NCI-H226 (cell line): ENCODE measurements around the gene POLDIP3.
"Not testable (repeated sequence)": the region's sequence is repeated elsewhere in the genome, so short reads cannot be mapped to it uniquely, and the experiment has no call there.

ENCODE experiments used
- DNase-seq: peaks from one replicate; pipeline ENCODE4 v3.0.0-alpha.2; 2015

The POLDIP3 gene

GRCh38 chr22:42585096-42585495, 29.6 kb downstream of the POLDIP3 start:
- no peak for DNase-seq

GRCh38 chr22:42584364-42584940, 30.2 kb downstream of the POLDIP3 start:
- DNase-seq = no peak

GRCh38 chr22:42582987-42583386, 31.7 kb downstream of the POLDIP3 start:
- DNase-seq = no peak

GRCh38 chr22:42581762-42582716, 32.6 kb downstream of the POLDIP3 start:
- DNase-seq = peak; percentile 39

- not testable (repeated sequence) for DNase-seq
Measured at GRCh38 chr22:42581194-42581761, 33.4 kb downstream of the POLDIP3 start.

GRCh38 chr22:42580040-42580439, 34.6 kb downstream of the POLDIP3 start:
- DNase-seq = not testable (repeated sequence)

GRCh38 chr22:42577623-42578240, 37.0 kb downstream of the POLDIP3 start:
- DNase-seq = no peak

- DNase-seq = not testable (repeated sequence)
Measured at GRCh38 chr22:42577141-42577540, 37.5 kb downstream of the POLDIP3 start.

- not testable (repeated sequence) for DNase-seq
Measured at GRCh38 chr22:42575996-42576574, 38.6 kb downstream of the POLDIP3 start.

- DNase-seq = not testable (repeated sequence)
Measured at GRCh38 chr22:42574468-42574867, 40.2 kb downstream of the POLDIP3 start.

- not testable (repeated sequence) for DNase-seq
Measured at GRCh38 chr22:42574046-42574445, 40.6 kb downstream of the POLDIP3 start.

- not testable (repeated sequence) for DNase-seq
Measured at GRCh38 chr22:42571068-42571467, 43.6 kb downstream of the POLDIP3 start.

GRCh38 chr22:42570580-42570979, 44.1 kb downstream of the POLDIP3 start:
- DNase-seq = not testable (repeated sequence)

GRCh38 chr22:42567950-42568349, 46.7 kb downstream of the POLDIP3 start:
- not testable (repeated sequence) for DNase-seq

- DNase-seq = no peak
Measured at GRCh38 chr22:42565956-42566355, 48.7 kb downstream of the POLDIP3 start.

GRCh38 chr22:42564699-42565098, 50.0 kb downstream of the POLDIP3 start:
- no peak for DNase-seq

- DNase-seq = not testable (repeated sequence)
Measured at GRCh38 chr22:42563943-42564342, 50.7 kb downstream of the POLDIP3 start.

- no peak for DNase-seq
Measured at GRCh38 chr22:42562684-42563083, 52.0 kb downstream of the POLDIP3 start.

GRCh38 chr22:42562279-42562678, 52.4 kb downstream of the POLDIP3 start:
- DNase-seq = no peak

- no peak for DNase-seq
Measured at GRCh38 chr22:42561856-42562255, 52.8 kb downstream of the POLDIP3 start.

GRCh38 chr22:42560781-42561180, 53.9 kb downstream of the POLDIP3 start:
- DNase-seq = no peak

- no peak for DNase-seq
Measured at GRCh38 chr22:42560381-42560780, 54.3 kb downstream of the POLDIP3 start.
